Upper lobe of left lung (tissue), 4 donors: Measurements from ENCODE around the gene AFG1L.

ENCODE experiments used
- EP300 ChIP-seq, 4 donors: sonication (generic); formaldehyde crosslinking; IDR thresholded peaks; one replicate each; pipeline ENCODE4 v1.5.1; 2017; ENCODE audit warnings: antibody characterized with exemption in 4 of 4, control low read depth in 2 of 4
- POLR2A ChIP-seq, 4 donors: fragments of 450-650 bp; IDR thresholded peaks; one replicate each; pipeline ENCODE4 v1.5.1; 2016 to 2017; ENCODE audit warnings: antibody characterized with exemption in 4 of 4, mild to moderate bottlenecking in 2 of 4
- POLR2AphosphoS5 ChIP-seq, 2 donors: sonication (generic); formaldehyde crosslinking; IDR thresholded peaks; one replicate each; pipeline ENCODE4 v1.5.1; 2017; ENCODE audit warnings: antibody characterized with exemption in 2 of 2
- TF ChIP-seq, protein P1 (sequence below), 6 experiments: fragments of 450-650 bp in 4 of 6; fragments of 200-600 bp in 2 of 6; sonication (generic) in 2 of 6; IDR thresholded peaks; one replicate each; pipeline ENCODE4 v1.5.1; 2016 to 2019; ENCODE audit warnings: antibody characterized with exemption in 6 of 6

DNA sequence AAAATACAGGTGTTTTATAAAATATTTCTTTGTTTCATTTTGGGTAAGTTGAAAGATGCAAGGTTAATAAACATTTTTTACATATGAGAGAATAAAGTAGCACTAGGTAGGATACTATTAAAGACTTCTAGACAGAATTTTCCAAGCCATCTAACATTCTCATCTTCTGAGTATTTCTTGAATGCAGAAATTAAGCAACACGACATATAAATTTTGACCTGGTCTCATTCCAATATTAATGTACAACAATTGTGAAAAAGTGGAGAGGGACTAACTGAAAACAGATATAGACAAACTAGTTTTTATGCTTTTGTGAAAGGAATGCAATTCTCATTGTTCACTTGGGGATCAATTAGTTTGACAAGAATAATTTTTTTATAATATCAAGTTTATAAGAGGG lies 254.4 kb downstream of the AFG1L start:
- TF ChIP-seq EP300 (IDR thresholded peaks at IDR 0.05) (no peak), POLR2AphosphoS5 (IDR thresholded peaks at IDR 0.05) (no peak), POLR2A (IDR thresholded peaks at IDR 0.05) (no peak)
- TF ChIP-seq, protein P1, sequence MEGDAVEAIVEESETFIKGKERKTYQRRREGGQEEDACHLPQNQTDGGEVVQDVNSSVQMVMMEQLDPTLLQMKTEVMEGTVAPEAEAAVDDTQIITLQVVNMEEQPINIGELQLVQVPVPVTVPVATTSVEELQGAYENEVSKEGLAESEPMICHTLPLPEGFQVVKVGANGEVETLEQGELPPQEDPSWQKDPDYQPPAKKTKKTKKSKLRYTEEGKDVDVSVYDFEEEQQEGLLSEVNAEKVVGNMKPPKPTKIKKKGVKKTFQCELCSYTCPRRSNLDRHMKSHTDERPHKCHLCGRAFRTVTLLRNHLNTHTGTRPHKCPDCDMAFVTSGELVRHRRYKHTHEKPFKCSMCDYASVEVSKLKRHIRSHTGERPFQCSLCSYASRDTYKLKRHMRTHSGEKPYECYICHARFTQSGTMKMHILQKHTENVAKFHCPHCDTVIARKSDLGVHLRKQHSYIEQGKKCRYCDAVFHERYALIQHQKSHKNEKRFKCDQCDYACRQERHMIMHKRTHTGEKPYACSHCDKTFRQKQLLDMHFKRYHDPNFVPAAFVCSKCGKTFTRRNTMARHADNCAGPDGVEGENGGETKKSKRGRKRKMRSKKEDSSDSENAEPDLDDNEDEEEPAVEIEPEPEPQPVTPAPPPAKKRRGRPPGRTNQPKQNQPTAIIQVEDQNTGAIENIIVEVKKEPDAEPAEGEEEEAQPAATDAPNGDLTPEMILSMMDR (IDR thresholded peaks at IDR 0.05), result no peak
